Adrenal gland (tissue), 12 donors: ENCODE data around the gene CNKSR1. TPM values are rescaled to one million over a fixed set of nuclear protein-coding genes. Genes with fewer than 3 reads are reported as not detected.

Experiments used
- DNase-seq, 7 donors: peaks; one replicate each; pipeline ENCODE4 v3.0.0-alpha.2; 2019 to 2020
- H3K27ac ChIP-seq, 5 donors: fragments of 200-600 bp; sonication (generic) in 4 of 5; 1 replicate in 3 of 5; 2 replicates in 2 of 5; pipeline versions ENCODE4 v1.5.1 to v1.8.0; 2016 to 2020; ENCODE audit warnings: mild to moderate bottlenecking in 1 of 5
- H3K27me3 ChIP-seq: fragments of 200-600 bp; 2 replicates; pipeline ENCODE4 v1.8.0; 2021
- H3K36me3 ChIP-seq, 2 donors: fragments of 200-600 bp; replicated peaks in 1 of 2; 1 replicate in 1 of 2; 2 replicates in 1 of 2; pipeline versions ENCODE4 v1.5.1 to v1.8.0; 2018 to 2022
- H3K4me1 ChIP-seq, 2 donors: fragments of 200-600 bp; replicated peaks in 1 of 2; 1 replicate in 1 of 2; 2 replicates in 1 of 2; pipeline versions ENCODE4 v1.5.1 to v1.8.0; 2018 to 2021
- H3K4me3 ChIP-seq, 4 donors: fragments of 200-600 bp; sonication (generic) in 3 of 4; one replicate each; pipeline ENCODE4 v1.5.1; 2016 to 2018
- H3K9me3 ChIP-seq, 3 donors: fragments of 200-600 bp; sonication (generic) in 1 of 3; replicated peaks in 1 of 3; 1 replicate in 2 of 3; 2 replicates in 1 of 3; pipeline versions ENCODE4 v1.5.1 to v1.8.0; 2016 to 2021
- POLR2A ChIP-seq, 2 donors: fragments of 450-650 bp; IDR thresholded peaks; one replicate each; pipeline ENCODE4 v1.6.1; 2017; ENCODE audit warnings: antibody characterized with exemption in 2 of 2, mild to moderate bottlenecking in 2 of 2, moderate library complexity in 1 of 2
- WGBS, 4 donors: extraction: QIAGEN DNeasy Blood & Tissue Kit in 2 of 4; methylation state at CpG; one replicate each; pipeline versions ENCODE4 v1.1.5 to v1.1.7; 2013 to 2017; 5-methylcytosine and 5-hydroxymethylcytosine counted together
- intact Hi-C, 2 donors: fragments of 100-400 bp; cut with DNase I; formaldehyde crosslinking; loops; one replicate each; pipeline versions ENCODE4 v1.14.1 to v1.15.0; 2022 to 2023
- polyA plus RNA-seq, 3 donors: library from polyadenylated mRNA; stranded (reverse); fragments of 200-250 nt in 2 of 3; fragments of 350-450 nt in 1 of 3; fragmentation: Illumina TruSeq in 1 of 3; extraction: RNeasy Lipid Tissue Mini Kit (QIAGEN cat#74804) in 1 of 3; gene quantifications; one replicate each; pipeline ENCODE4 v1.2.3, GENCODE V29; 2013 to 2014
- total RNA-seq, 9 donors: library from RNA; depleted of rRNA in 4 of 9; stranded (reverse); fragments of >200 nt in 4 of 9; fragments of 120-200 nt in 1 of 9; fragmentation: NEBNext Ultra II Directional in 1 of 9; extraction: Animal tissue kit (Norgen Biotek cat#: 25700) in 1 of 9; gene quantifications; one replicate each; pipeline versions ENCODE4 v1.1.0 to v1.2.4, GENCODE V29; 2013 to 2023
- TF ChIP-seq, protein P1 (sequence below), 6 experiments: fragments of 450-650 bp in 4 of 6; fragments of 200-600 bp in 2 of 6; sonication (generic) in 1 of 6; IDR thresholded peaks; 1 replicate in 5 of 6; 2 replicates in 1 of 6; pipeline versions ENCODE4 v1.5.1 to v1.8.0; 2016 to 2021; ENCODE audit warnings: antibody characterized with exemption in 6 of 6, mild to moderate bottlenecking in 2 of 6, moderate library complexity in 1 of 6
- donor health status: healthy with polysubstance abuse.
- donor health status: Bipolar disorder and iron deficiency.
- donor health status: DM: yes; HTN: yes; CAD: no.
- donor health status: DM: no; HTN: no; CAD: no.
- donor health status: DM: no; HTN: no; CAD: no.
- donor health status: DM: yes; HTN: yes; CAD: no.

Gene CNKSR1
- total and polyA plus RNA-seq, 12 donors: 0.17 to 2.1 (median 0.35) TPM; not detected in 4

DNA sequence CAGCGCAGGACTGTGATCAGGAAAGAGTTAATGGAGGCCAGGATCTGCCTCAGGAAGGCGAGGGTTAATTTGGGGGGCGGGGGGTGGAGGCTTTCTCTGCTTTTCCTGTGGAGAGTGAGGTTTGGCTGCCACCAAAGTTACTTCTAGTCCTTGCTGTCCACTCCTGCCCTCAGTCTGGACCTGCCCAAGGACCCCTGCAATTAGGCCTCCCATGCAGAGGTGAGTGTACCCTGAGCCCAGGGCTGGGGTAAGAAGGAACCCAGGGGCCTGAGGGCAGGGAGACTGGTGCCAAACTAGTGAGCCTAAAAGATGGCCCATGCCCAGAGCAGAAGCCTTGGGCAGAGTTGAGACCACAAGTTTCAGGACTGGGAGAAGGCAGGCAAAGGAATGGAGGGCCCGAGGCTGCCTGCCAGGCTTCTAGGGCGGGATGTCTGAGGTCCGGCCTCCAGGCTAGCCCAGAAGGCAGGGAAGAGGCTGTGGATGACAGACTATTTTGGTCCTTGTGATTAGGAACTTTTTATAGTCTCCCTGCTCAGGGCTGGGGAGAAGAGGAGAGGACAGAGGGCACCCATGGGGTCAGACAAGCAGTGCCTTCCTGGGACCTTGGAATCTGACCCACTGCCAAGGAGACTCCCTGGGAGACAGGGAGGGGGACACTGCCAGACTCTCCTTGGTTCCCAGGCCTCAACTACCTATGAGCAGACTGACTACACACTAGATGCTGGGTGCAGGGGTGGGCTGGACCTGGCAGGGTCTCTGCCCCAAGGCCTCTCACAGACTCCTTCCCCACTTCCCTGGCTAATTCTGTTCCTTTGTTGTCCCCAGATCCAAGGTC is 18.2 kb upstream of the CNKSR1 start, which contains the start of gene FAM110D:
Gene FAM110D (plus strand): TSS at position 172 of the 835 bp plus-strand sequence. CDS start 2,213 bp downstream, outside the sequence.
- Histone ChIP-seq H3K27ac (peak within 1 kb of the TSS in 1 of 5 donors; percentile 22), H3K27me3 (peaks cover 21% of the 10 kb centered on the region), H3K4me1 (peaks cover 10 to 15% of the 10 kb centered on the region in 2 donors), H3K36me3 (no peaks in the 10 kb centered on the region), H3K4me3 (peak within 1 kb of the TSS in 1 of 4 donors; percentile 15), H3K9me3 (no peaks in the 10 kb centered on the region)
- TF ChIP-seq, protein P1, sequence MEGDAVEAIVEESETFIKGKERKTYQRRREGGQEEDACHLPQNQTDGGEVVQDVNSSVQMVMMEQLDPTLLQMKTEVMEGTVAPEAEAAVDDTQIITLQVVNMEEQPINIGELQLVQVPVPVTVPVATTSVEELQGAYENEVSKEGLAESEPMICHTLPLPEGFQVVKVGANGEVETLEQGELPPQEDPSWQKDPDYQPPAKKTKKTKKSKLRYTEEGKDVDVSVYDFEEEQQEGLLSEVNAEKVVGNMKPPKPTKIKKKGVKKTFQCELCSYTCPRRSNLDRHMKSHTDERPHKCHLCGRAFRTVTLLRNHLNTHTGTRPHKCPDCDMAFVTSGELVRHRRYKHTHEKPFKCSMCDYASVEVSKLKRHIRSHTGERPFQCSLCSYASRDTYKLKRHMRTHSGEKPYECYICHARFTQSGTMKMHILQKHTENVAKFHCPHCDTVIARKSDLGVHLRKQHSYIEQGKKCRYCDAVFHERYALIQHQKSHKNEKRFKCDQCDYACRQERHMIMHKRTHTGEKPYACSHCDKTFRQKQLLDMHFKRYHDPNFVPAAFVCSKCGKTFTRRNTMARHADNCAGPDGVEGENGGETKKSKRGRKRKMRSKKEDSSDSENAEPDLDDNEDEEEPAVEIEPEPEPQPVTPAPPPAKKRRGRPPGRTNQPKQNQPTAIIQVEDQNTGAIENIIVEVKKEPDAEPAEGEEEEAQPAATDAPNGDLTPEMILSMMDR (IDR thresholded peaks at IDR 0.05): no peak
- no peak for TF ChIP-seq POLR2A (IDR thresholded peaks at IDR 0.05)
- intact Hi-C loops: no loop called here
- peak in 1 of 7 donors; percentile 5 for DNase-seq
- WGBS, 4 donors: 43 to 54% (median 48%) methylated on average over 6 of the region's 6 CpGs

DNA sequence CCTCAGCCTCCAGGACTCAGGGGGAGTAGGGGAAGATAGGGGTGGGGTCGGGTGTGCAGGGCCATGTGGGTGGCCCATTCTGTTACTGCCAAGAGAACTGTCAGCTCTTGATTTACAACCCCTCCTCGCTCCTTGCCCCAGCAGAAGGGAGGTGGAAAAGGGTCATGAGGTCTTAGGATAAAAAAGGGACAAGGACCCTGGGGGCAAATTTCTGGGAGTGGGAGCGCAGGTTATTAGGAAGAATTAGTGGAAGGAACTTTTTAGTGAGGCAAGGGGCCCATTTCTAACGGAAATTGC is 17.6 kb upstream of the CNKSR1 start:
- no peak for DNase-seq
- H3K9me3 ChIP-seq: no peaks in the 10 kb centered on the region
- TF ChIP-seq, protein P1 (IDR thresholded peaks at IDR 0.05): no peak
- no peak for TF ChIP-seq POLR2A (IDR thresholded peaks at IDR 0.05)
- 45 to 62% (median 56%) methylated on average over 4 of the region's 4 CpGs for WGBS, 4 donors
- no peak overlapping the region for H3K27ac ChIP-seq
- H3K4me1 ChIP-seq: peaks cover 10 to 15% of the 10 kb centered on the region in 2 donors
- peaks cover 21% of the 10 kb centered on the region for H3K27me3 ChIP-seq
- intact Hi-C loops: loop anchor here in 1 of 2 donors (10.0 kb wide), 1 partner anchor 125 kb away; no protein-coding TSS in a partner anchor
- peak overlapping the region in 1 of 4 donors; percentile 15 for H3K4me3 ChIP-seq
- no peaks in the 10 kb centered on the region for H3K36me3 ChIP-seq

DNA sequence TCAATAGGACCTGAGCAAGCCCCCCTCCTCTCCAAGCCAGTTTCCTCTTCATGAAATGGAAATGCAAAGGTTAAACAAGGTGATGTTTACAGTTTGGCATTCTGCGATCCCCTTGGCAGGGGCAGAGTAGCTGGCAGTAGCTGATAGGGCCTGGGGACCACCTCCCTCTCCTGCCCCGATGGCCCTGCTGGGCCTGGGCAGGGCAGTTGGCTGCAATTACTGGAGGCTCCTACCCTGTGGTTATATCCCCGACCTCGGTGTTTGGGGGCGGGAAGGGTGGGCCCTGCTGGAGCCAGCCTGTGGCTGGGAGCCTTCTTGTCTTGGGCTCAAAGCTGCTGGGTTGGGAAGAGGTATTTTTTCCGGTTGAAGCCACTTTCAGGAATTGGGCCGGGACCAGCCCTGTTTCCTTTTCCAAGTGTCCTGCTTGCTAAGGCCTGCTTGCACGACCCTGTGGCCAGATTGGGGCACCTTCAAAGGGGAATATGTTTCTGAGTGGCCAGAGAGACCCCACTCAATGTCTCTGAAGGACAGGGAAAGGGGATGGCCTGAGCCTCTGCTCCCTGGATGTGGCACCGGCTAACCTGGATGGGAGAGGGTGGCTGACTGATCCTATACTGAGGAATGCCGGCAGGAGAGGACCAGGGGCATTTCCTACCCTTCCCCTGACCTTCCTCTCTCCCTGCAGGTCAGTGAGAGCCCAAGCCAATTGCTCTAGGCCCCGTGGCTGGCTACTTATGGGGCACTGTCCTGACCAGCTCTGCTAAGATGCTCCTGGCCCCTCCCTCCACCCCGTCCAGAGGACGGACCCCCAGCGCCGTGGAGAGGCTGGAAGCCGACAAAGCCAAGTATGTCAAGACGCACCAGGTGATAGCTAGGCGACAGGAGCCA is 16.5 kb upstream of the CNKSR1 start:
- 54 to 78% (median 65%) methylated on average over 7 to 18 of the region's 18 CpGs for WGBS, 4 donors
- Histone ChIP-seq H3K27me3 (peaks cover 21% of the 10 kb centered on the region), H3K27ac (peak overlapping the region in 1 of 5 donors; percentile 14), H3K4me3 (peak overlapping the region in 1 of 4 donors; percentile 61), H3K36me3 (no peaks in the 10 kb centered on the region), H3K4me1 (peaks cover 10 to 15% of the 10 kb centered on the region in 2 donors), H3K9me3 (no peaks in the 10 kb centered on the region)
- DNase-seq: no peak
- intact Hi-C loops: loop anchor here in 1 of 2 donors (10.0 kb wide), 1 partner anchor 126 kb away; no protein-coding TSS in a partner anchor
- TF ChIP-seq, protein P1 (IDR thresholded peaks at IDR 0.05): no peak
- TF ChIP-seq POLR2A (IDR thresholded peaks at IDR 0.05): no peak
